Breast epithelium (tissue), 3 donors: ENCODE results near the gene POLG.
A peak's percentile ranks its signal among the peaks of the same experiment; 100 is the strongest.

Experiments used
- CTCF ChIP-seq, 3 donors: fragments of 450-650 bp; IDR thresholded peaks; one replicate each; pipeline ENCODE4 v1.5.1; 2016 to 2017; ENCODE audit warnings: antibody characterized with exemption in 3 of 3, mild to moderate bottlenecking in 3 of 3, moderate library complexity in 3 of 3
- POLR2A ChIP-seq: fragments of 450-650 bp; IDR thresholded peaks from one replicate; pipeline ENCODE4 v1.6.1; 2016; ENCODE audit warnings: antibody characterized with exemption, mild to moderate bottlenecking, moderate library complexity
- POLR2AphosphoS5 ChIP-seq, 3 donors: sonication (generic); formaldehyde crosslinking; IDR thresholded peaks; one replicate each; pipeline ENCODE4 v1.6.1; 2017; ENCODE audit warnings: antibody characterized with exemption in 3 of 3

- TF ChIP-seq CTCF (IDR thresholded peaks at IDR 0.05) (peak; percentile 96 to 98 (median 97)), POLR2A (no peak), POLR2AphosphoS5 (IDR thresholded peaks at IDR 0.05) (peak in 1 of 3 donors; percentile 49)
Observed at GRCh38 chr15:89358755-89359439, 24.3 kb upstream of the POLG start.
